Sigmoid colon (tissue), 7 donors: ENCODE data around the gene SYNPO2. TPM values are rescaled to one million over a fixed set of nuclear protein-coding genes. Genes with fewer than 3 reads are reported as not detected.

ENCODE experiments used
- DNase-seq: peaks from one replicate; pipeline ENCODE4 v3.0.0-alpha.2; 2019
- H3K27ac ChIP-seq, 4 donors: fragments of 200-600 bp; sonication (generic); one replicate each; pipeline ENCODE4 v1.5.1; 2016 to 2019; ENCODE audit warnings: mild to moderate bottlenecking in 1 of 4
- H3K27me3 ChIP-seq, 3 donors: fragments of 200-600 bp; sonication (generic); one replicate each; pipeline ENCODE4 v1.5.1; 2019; ENCODE audit warnings: mild to moderate bottlenecking in 1 of 3
- H3K36me3 ChIP-seq, 4 donors: fragments of 200-600 bp; sonication (generic); one replicate each; pipeline ENCODE4 v1.5.1; 2016 to 2019
- H3K4me1 ChIP-seq, 4 donors: fragments of 200-600 bp; sonication (generic); one replicate each; pipeline ENCODE4 v1.5.1; 2017 to 2019
- H3K4me3 ChIP-seq, 4 donors: fragments of 200-600 bp; sonication (generic); one replicate each; pipeline ENCODE4 v1.5.1; 2017 to 2019; ENCODE audit warnings: mild to moderate bottlenecking in 2 of 4, moderate library complexity in 1 of 4
- H3K9me3 ChIP-seq, 4 donors: fragments of 200-600 bp in 3 of 4; sonication (generic) in 3 of 4; one replicate each; pipeline versions ENCODE4 v1.5.1 to v1.6.1; 2013 to 2019
- CTCF ChIP-seq, 4 experiments: fragments of 450-650 bp in 3 of 4; fragments of 200-600 bp in 1 of 4; IDR thresholded peaks; one replicate each; pipeline ENCODE4 v1.5.1; 2016 to 2019; ENCODE audit warnings: antibody characterized with exemption in 4 of 4, mild to moderate bottlenecking in 3 of 4, moderate library complexity in 2 of 4
- EP300 ChIP-seq, 4 donors: sonication (generic); formaldehyde crosslinking; IDR thresholded peaks; one replicate each; pipeline ENCODE4 v1.6.1; 2017; ENCODE audit warnings: antibody characterized with exemption in 4 of 4
- POLR2A ChIP-seq, 2 donors: fragments of 450-650 bp; IDR thresholded peaks; one replicate each; pipeline ENCODE4 v1.6.1; 2016; ENCODE audit warnings: antibody characterized with exemption in 2 of 2, mild to moderate bottlenecking in 2 of 2, moderate library complexity in 2 of 2
- POLR2AphosphoS5 ChIP-seq, 4 donors: sonication (generic); formaldehyde crosslinking; IDR thresholded peaks; one replicate each; pipeline ENCODE4 v1.6.1; 2017; ENCODE audit warnings: antibody characterized with exemption in 4 of 4
- WGBS, 2 donors: extraction: QIAGEN DNeasy Blood & Tissue Kit; methylation state at CpG; one replicate each; pipeline ENCODE4 v1.1.7; 2013; 5-methylcytosine and 5-hydroxymethylcytosine counted together
- intact Hi-C: fragments of 100-400 bp; cut with DNase I; formaldehyde crosslinking; loops from one replicate; pipeline ENCODE4 v1.15.1; 2023
- polyA plus RNA-seq, 3 donors: library from polyadenylated mRNA; stranded (reverse); fragments of 200-250 nt; gene quantifications; one replicate each; pipeline ENCODE4 v1.2.3, GENCODE V29; 2013
- total RNA-seq, 4 donors: library from RNA; depleted of rRNA; stranded (reverse); fragments of >200 nt; gene quantifications; one replicate each; pipeline ENCODE4 v1.1.0, GENCODE V29; 2016
- donor health status: healthy with polysubstance abuse.
- donor health status: Bipolar disorder and iron deficiency.
- donor health status: healthy.

Gene SYNPO2
- total and polyA plus RNA-seq, 7 donors, result 2.1 to 1,591 (median 611) TPM

GRCh38 chr4:118988635-118988972 lies 100.0 kb downstream of the SYNPO2 start:
- Histone ChIP-seq H3K9me3 (no peaks in the 10 kb centered on the region), H3K4me1 (peaks cover 0 to 100% (median 90%) of the 10 kb centered on the region in 4 donors), H3K27me3 (no peaks in the 10 kb centered on the region), H3K27ac (peak overlapping the region; percentile 84 to 90 (median 87)), H3K36me3 (no peaks in the 10 kb centered on the region), H3K4me3 (no peak overlapping the region)
- WGBS, 2 donors, result 97% methylated on average over 4 of the region's 4 CpGs
- DNase-seq, result no peak
- TF ChIP-seq POLR2A (IDR thresholded peaks at IDR 0.05), result no peak
- no peak for TF ChIP-seq CTCF (IDR thresholded peaks at IDR 0.05)
- TF ChIP-seq POLR2AphosphoS5 (IDR thresholded peaks at IDR 0.05), result no peak
- no peak for TF ChIP-seq EP300 (IDR thresholded peaks at IDR 0.05)
- intact Hi-C loops, result loop anchor here (10.0 kb wide), 1 partner anchor 1066 kb away; no protein-coding TSS in a partner anchor

- no peaks in the 10 kb centered on the region for H3K36me3 ChIP-seq
- peaks cover 0 to 100% (median 91%) of the 10 kb centered on the region in 4 donors for H3K4me1 ChIP-seq
- DNase-seq, result peak; percentile 75
- intact Hi-C loops, result loop anchor here (10.0 kb wide), 1 partner anchor 1065 kb away; no protein-coding TSS in a partner anchor
- TF ChIP-seq POLR2A (IDR thresholded peaks at IDR 0.05) (no peak), POLR2AphosphoS5 (IDR thresholded peaks at IDR 0.05) (peak; percentile 36 to 53 (median 46))
- no peaks in the 10 kb centered on the region for H3K9me3 ChIP-seq
- no peaks in the 10 kb centered on the region for H3K27me3 ChIP-seq
- WGBS, 2 donors, result 83 to 88% methylated on average over 7 of the region's 7 CpGs
- peak overlapping the region; percentile 84 to 90 (median 87) for H3K27ac ChIP-seq
- no peak overlapping the region for H3K4me3 ChIP-seq
Observed at GRCh38 chr4:118989098-118990080, 100.7 kb downstream of the SYNPO2 start.

- intact Hi-C loops, result loop anchor here (2.0 kb wide), 1 partner anchor 39 kb away; no protein-coding TSS in a partner anchor
- 70 to 79% methylated on average over 5 of the region's 5 CpGs for WGBS, 2 donors
- Histone ChIP-seq H3K36me3 (no peaks in the 10 kb centered on the region), H3K9me3 (no peaks in the 10 kb centered on the region), H3K4me1 (peaks cover 0 to 100% (median 79%) of the 10 kb centered on the region in 4 donors), H3K27me3 (no peaks in the 10 kb centered on the region), H3K4me3 (peak overlapping the region in 1 of 4 donors; percentile 7), H3K27ac (peak overlapping the region; percentile 84 to 90 (median 87))
- TF ChIP-seq POLR2A (IDR thresholded peaks at IDR 0.05) (no peak), POLR2AphosphoS5 (IDR thresholded peaks at IDR 0.05) (no peak), EP300 (IDR thresholded peaks at IDR 0.05) (no peak), CTCF (IDR thresholded peaks at IDR 0.05) (no peak)
- DNase-seq, result no peak
Observed at GRCh38 chr4:118991686-118992085, 103.0 kb downstream of the SYNPO2 start.

GRCh38 chr4:118992149-118992548 lies 103.5 kb downstream of the SYNPO2 start:
- TF ChIP-seq POLR2A (IDR thresholded peaks at IDR 0.05) (no peak), POLR2AphosphoS5 (IDR thresholded peaks at IDR 0.05) (peak in 1 of 4 donors; percentile 11)
- peaks cover 0 to 97% (median 78%) of the 10 kb centered on the region in 4 donors for H3K4me1 ChIP-seq
- no peaks in the 10 kb centered on the region for H3K36me3 ChIP-seq
- peak overlapping the region; percentile 84 to 90 (median 87) for H3K27ac ChIP-seq
- intact Hi-C loops, result loop anchor here (2.0 kb wide), 1 partner anchor 39 kb away; no protein-coding TSS in a partner anchor
- no peaks in the 10 kb centered on the region for H3K27me3 ChIP-seq
- no peak for DNase-seq
- WGBS, 2 donors, result 92 to 95% methylated on average over 1 of the region's 1 CpG
- H3K4me3 ChIP-seq, result peak overlapping the region in 1 of 4 donors; percentile 7
- H3K9me3 ChIP-seq, result no peaks in the 10 kb centered on the region

GRCh38 chr4:118993333-118993732 lies 104.7 kb downstream of the SYNPO2 start:
- Histone ChIP-seq H3K4me3 (no peak overlapping the region), H3K9me3 (no peaks in the 10 kb centered on the region), H3K36me3 (no peaks in the 10 kb centered on the region), H3K27ac (peak overlapping the region; percentile 84 to 90 (median 87)), H3K4me1 (peaks cover 0 to 94% (median 77%) of the 10 kb centered on the region in 4 donors), H3K27me3 (no peaks in the 10 kb centered on the region)
- TF ChIP-seq POLR2AphosphoS5 (IDR thresholded peaks at IDR 0.05) (peak in 3 of 4 donors; percentile 31 to 57 (median 51)), CTCF (IDR thresholded peaks at IDR 0.05) (no peak), POLR2A (IDR thresholded peaks at IDR 0.05) (no peak), EP300 (IDR thresholded peaks at IDR 0.05) (no peak)
- 78 to 87% methylated on average over 2 of the region's 2 CpGs for WGBS, 2 donors
- intact Hi-C loops, result loop anchor here (2.0 kb wide), 1 partner anchor 37 kb away; no protein-coding TSS in a partner anchor
- no peak for DNase-seq
